CD14-positive monocyte (primary cell): ENCODE data around the gene APP. TPM values are rescaled to one million over a fixed set of nuclear protein-coding genes. Genes with fewer than 3 reads are reported as not detected.

Source experiments
- DNase-seq, 3 donors: peaks; one replicate each; pipeline ENCODE4 v3.0.0-alpha.2; 2011 to 2022
- H2AFZ ChIP-seq: 2 replicates; pipeline ENCODE4 v1.6.0; 2012; ENCODE audit warnings: mild to moderate bottlenecking, low read depth, low read length, inconsistent platforms; ENCODE audit not compliant: insufficient read depth, poor library complexity, severe bottlenecking
- H3K27ac ChIP-seq, 2 donors: 1 replicate in 1 of 2; 2 replicates in 1 of 2; pipeline ENCODE4 v1.5.1; 2012 to 2013; ENCODE audit warnings: low read length in 2 of 2, control low read depth in 1 of 2, inconsistent platforms in 1 of 2, low read depth in 1 of 2, mild to moderate bottlenecking in 1 of 2
- H3K27me3 ChIP-seq, 2 donors: one replicate each; pipeline versions ENCODE4 v1.6.0 to v1.6.1; 2011 to 2013; ENCODE audit warnings: low read length in 2 of 2; ENCODE audit not compliant: control insufficient read depth in 2 of 2, insufficient read depth in 2 of 2
- H3K36me3 ChIP-seq, 2 donors: replicated peaks in 1 of 2; 1 replicate in 1 of 2; 2 replicates in 1 of 2; pipeline versions ENCODE4 v1.5.1 to v1.6.1; 2012 to 2013; ENCODE audit warnings: low read length in 2 of 2, control low read depth in 1 of 2, inconsistent platforms in 1 of 2, mild to moderate bottlenecking in 1 of 2; ENCODE audit not compliant: insufficient read depth in 2 of 2, control insufficient read depth in 1 of 2
- H3K4me1 ChIP-seq, 2 donors: 1 replicate in 1 of 2; 2 replicates in 1 of 2; pipeline versions ENCODE4 v1.5.1 to v1.6.1; 2012 to 2013; ENCODE audit warnings: low read length in 2 of 2, control low read depth in 1 of 2, inconsistent platforms in 1 of 2, mild to moderate bottlenecking in 1 of 2, moderate library complexity in 1 of 2; ENCODE audit not compliant: insufficient read depth in 2 of 2, control insufficient read depth in 1 of 2
- H3K4me2 ChIP-seq: replicated peaks from 2 replicates; pipeline ENCODE3; 2012; ENCODE audit warnings: low read length, moderate library complexity, mild to moderate bottlenecking; ENCODE audit not compliant: poor library complexity, severe bottlenecking; ENCODE audit errors: extremely low read depth
- H3K4me3 ChIP-seq, 3 experiments: fragments of 200-600 bp in 1 of 3; sonication (generic) in 1 of 3; replicated peaks in 1 of 3; 1 replicate in 2 of 3; 2 replicates in 1 of 3; pipeline ENCODE4 v1.5.1; 2011 to 2013; ENCODE audit warnings: low read length in 3 of 3, mild to moderate bottlenecking in 3 of 3, control low read depth in 2 of 3, low read depth in 2 of 3, inconsistent platforms in 1 of 3, moderate library complexity in 1 of 3
- H3K79me2 ChIP-seq: 2 replicates; pipeline ENCODE4 v1.6.0; 2012; ENCODE audit warnings: mild to moderate bottlenecking, control low read depth, inconsistent platforms, low read length, moderate library complexity; ENCODE audit not compliant: insufficient read depth
- H3K9ac ChIP-seq: 2 replicates; pipeline ENCODE4 v1.6.0; 2017; ENCODE audit warnings: low read length, mild to moderate bottlenecking; ENCODE audit not compliant: insufficient read depth, poor library complexity, severe bottlenecking
- H3K9me3 ChIP-seq, 2 donors: replicated peaks in 1 of 2; 1 replicate in 1 of 2; 2 replicates in 1 of 2; pipeline versions ENCODE4 v1.5.1 to v1.6.1; 2012 to 2013; ENCODE audit warnings: low read length in 2 of 2, control low read depth in 1 of 2; ENCODE audit not compliant: control insufficient read depth in 1 of 2, insufficient read depth in 1 of 2
- H4K20me1 ChIP-seq: 2 replicates; pipeline ENCODE4 v1.6.0; 2012; ENCODE audit warnings: mild to moderate bottlenecking, low read length, control low read depth, moderate library complexity; ENCODE audit not compliant: insufficient read depth
- H3K27ac Mint-ChIP-seq, 7 donors: one replicate each; pipeline ENCODE4 v1.8.0; 2020; ENCODE audit warnings: mild to moderate bottlenecking in 7 of 7, mixed read lengths in 7 of 7, moderate library complexity in 6 of 7, inconsistent platforms in 2 of 7
- H3K27me3 Mint-ChIP-seq, 3 donors: one replicate each; pipeline ENCODE4 v1.8.0; 2021 to 2022; ENCODE audit warnings: low read depth in 3 of 3, mild to moderate bottlenecking in 3 of 3, mixed read lengths in 3 of 3, moderate library complexity in 3 of 3, inconsistent platforms in 1 of 3
- H3K36me3 Mint-ChIP-seq, 2 donors: one replicate each; pipeline ENCODE4 v1.8.0; 2020; ENCODE audit warnings: mixed read lengths in 2 of 2, inconsistent platforms in 1 of 2, mild to moderate bottlenecking in 1 of 2
- H3K4me1 Mint-ChIP-seq: one replicate; pipeline ENCODE4 v1.8.0; 2020; ENCODE audit warnings: mild to moderate bottlenecking, mixed read lengths
- H3K4me3 Mint-ChIP-seq, 2 donors: one replicate each; pipeline ENCODE4 v1.8.0; 2020; ENCODE audit warnings: mild to moderate bottlenecking in 2 of 2, mixed read lengths in 2 of 2, moderate library complexity in 1 of 2
- H3K9me3 Mint-ChIP-seq, 7 donors: one replicate each; pipeline ENCODE4 v1.8.0; 2020 to 2022; ENCODE audit warnings: mixed read lengths in 7 of 7, mild to moderate bottlenecking in 6 of 7, moderate library complexity in 6 of 7, inconsistent platforms in 2 of 7
- CTCF ChIP-seq: fragments of 200-600 bp; IDR thresholded peaks from one replicate; pipeline ENCODE4 v1.8.0; 2022; ENCODE audit warnings: antibody characterized with exemption, mild to moderate bottlenecking
- WGBS: methylation state at CpG from one replicate; pipeline ENCODE4 v1.1.5; 2013; ENCODE audit warnings: missing lambda C conversion rate; ENCODE audit not compliant: insufficient coverage; 5-methylcytosine and 5-hydroxymethylcytosine counted together
- intact Hi-C, 2 donors: fragments of 100-400 bp; cut with micrococcal nuclease; formaldehyde crosslinking; loops; one replicate each; pipeline versions ENCODE4 v1.15.0 to v1.15.1; 2023
- polyA plus RNA-seq, 3 donors: library from polyadenylated mRNA; depleted of rRNA in 1 of 3; unstranded in 2 of 3; stranded (reverse) in 1 of 3; fragments of 300-500 nt in 2 of 3; fragments of >200 nt in 1 of 3; fragmentation: Illumina TruSeq in 2 of 3; gene quantifications; 1 replicate in 2 of 3; 2 replicates in 1 of 3; pipeline ENCODE4 v1.2.3, GENCODE V29; 2012 to 2021

Gene APP
- polyA plus RNA-seq, 3 donors, result 28.0 to 118 (median 35.1) TPM

DNA sequence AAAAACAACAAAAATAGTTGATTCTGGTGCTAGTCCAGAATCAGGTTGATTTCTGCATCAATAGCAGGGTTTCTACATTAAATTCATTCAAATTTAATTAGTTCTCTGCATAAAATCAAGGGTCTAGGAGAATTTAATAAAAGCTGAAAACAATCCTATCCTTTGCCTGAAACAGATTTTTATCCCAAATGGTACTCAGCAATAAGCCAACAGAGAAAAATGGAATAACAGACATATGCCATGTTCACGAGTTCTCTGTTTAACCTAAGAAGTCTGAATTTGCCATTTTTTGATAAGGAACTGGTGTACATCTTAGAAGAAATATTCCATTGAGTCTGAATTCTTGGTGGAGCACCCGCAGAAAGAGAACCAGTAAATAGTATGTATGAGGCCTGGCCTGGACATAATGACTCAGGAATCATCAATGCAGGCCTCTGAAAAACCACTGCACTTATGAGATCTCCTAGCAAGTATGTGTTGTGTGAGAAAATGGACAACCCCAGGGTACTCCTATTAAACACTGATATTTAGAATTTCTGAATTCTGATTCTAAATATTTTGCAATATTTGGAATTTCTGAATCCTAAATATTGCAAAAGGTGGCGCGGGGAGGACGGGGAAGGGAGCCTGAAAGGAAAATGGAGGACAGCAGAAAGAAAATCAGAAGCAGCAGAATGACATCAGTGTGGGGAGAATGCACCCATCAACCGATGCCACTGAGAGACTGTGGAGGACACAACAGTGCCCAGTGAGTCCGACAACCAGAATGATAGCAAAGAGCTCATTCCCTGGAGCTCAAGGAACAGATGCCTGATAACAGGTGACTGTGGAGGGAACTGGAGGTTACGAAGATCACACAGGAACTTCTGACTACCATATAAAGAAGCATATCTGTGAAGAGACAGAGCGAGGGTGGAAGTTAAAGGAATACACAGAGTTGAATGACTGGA, 97.6 kb downstream of the APP start:
- H3K4me1 ChIP-seq, result peaks cover 5 to 7% of the 10 kb centered on the region in 2 donors
- peaks cover 0 to 3% (median 0%) of the 10 kb centered on the region in 7 donors for H3K9me3 Mint-ChIP-seq
- H3K4me3 ChIP-seq, result no peak overlapping the region
- H2AFZ ChIP-seq, result no peak overlapping the region
- WGBS, result 93% methylated on average over 5 of the region's 9 CpGs
- peak overlapping the region in 3 of 7 donors; percentile 10 to 55 (median 12) for H3K27ac Mint-ChIP-seq
- H3K4me3 Mint-ChIP-seq, result no peak overlapping the region
- H3K27me3 ChIP-seq, result no peaks in the 10 kb centered on the region
- peaks cover 23% of the 10 kb centered on the region for H3K4me1 Mint-ChIP-seq
- DNase-seq, result no peak
- H3K36me3 ChIP-seq, result no peaks in the 10 kb centered on the region
- H4K20me1 ChIP-seq, result peaks cover 15% of the 10 kb centered on the region
- H3K9ac ChIP-seq, result no peak overlapping the region
- H3K27me3 Mint-ChIP-seq, result no peaks in the 10 kb centered on the region
- no peak for TF ChIP-seq CTCF
- intact Hi-C loops, result no loop called here
- peaks cover 4 to 11% of the 10 kb centered on the region in 2 donors for H3K36me3 Mint-ChIP-seq
- no peak overlapping the region for H3K27ac ChIP-seq
- no peak overlapping the region for H3K4me2 ChIP-seq
- H3K79me2 ChIP-seq, result peaks cover 36% of the 10 kb centered on the region
- no peaks in the 10 kb centered on the region for H3K9me3 ChIP-seq

DNA sequence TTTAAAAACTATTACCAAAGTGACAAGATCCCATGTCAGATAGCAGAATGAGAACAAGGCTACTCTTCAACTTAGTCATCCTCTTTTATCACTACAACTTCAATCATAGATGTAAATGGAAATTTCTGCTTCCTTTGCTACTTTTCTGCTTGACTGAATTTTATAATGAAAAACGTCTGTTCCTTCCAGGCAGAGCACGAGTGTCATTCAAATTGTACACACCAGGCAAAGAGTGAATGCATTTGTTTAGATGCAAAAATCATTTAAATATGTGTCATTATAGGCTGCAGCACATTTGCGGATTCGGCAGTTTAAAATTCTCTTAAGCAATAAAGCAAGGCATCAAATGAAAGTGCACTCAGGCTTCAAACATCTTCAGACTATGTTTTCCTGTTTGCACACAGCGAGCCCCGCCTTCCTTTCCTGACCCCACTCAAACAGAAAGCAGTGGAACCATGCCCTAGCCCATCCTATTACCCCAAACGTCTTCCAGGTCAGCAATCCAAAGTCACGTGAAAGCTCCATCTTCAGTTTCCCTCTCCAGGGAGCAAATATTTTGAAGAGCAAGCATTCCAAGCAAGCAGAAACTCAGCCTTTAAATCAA, 99.6 kb downstream of the APP start:
- Histone ChIP-seq H3K9me3 (no peaks in the 10 kb centered on the region), H3K9ac (peak overlapping the region; percentile 15), H3K4me2 (peak overlapping the region; percentile 7), H4K20me1 (peaks cover 18% of the 10 kb centered on the region), H3K79me2 (peaks cover 40% of the 10 kb centered on the region), H2AFZ (no peak overlapping the region), H3K36me3 (no peaks in the 10 kb centered on the region), H3K27me3 (no peaks in the 10 kb centered on the region), H3K4me1 (peaks cover 5 to 7% of the 10 kb centered on the region in 2 donors), H3K4me3 (no peak overlapping the region), H3K27ac (peak overlapping the region in 1 of 2 donors; percentile 29)
- Mint-ChIP-seq H3K9me3 (no peaks in the 10 kb centered on the region), H3K27ac (peak overlapping the region in 3 of 7 donors; percentile 8 to 47 (median 32)), H3K4me1 (peaks cover 23% of the 10 kb centered on the region), H3K27me3 (no peaks in the 10 kb centered on the region), H3K36me3 (peaks cover 0 to 6% of the 10 kb centered on the region in 2 donors), H3K4me3 (peak overlapping the region; percentile 0 to 52)
- TF ChIP-seq CTCF, result no peak
- 3% methylated on average over 6 of the region's 8 CpGs for WGBS
- no peak for DNase-seq
- intact Hi-C loops, result no loop called here
